ENCODE data around the gene CLTB. TPM values are rescaled to one million over a fixed set of nuclear protein-coding genes. Genes with fewer than 3 reads are reported as not detected.

The CLTB gene
- polyA plus RNA-seq, 3 donors: 63.2 to 87.6 (median 75.2) TPM

- H3K9me3 Mint-ChIP-seq: no peaks in the 10 kb centered on the region
- peaks cover 34 to 60% of the 10 kb centered on the region in 2 donors for H3K36me3 Mint-ChIP-seq
- peak overlapping the region; percentile 98 to 100 (median 100) for H3K27ac Mint-ChIP-seq
- no peaks in the 10 kb centered on the region for H3K9me3 ChIP-seq (replicated peaks in 1 of 2; ENCODE audit: control insufficient read depth in 1 of 2, insufficient read depth in 1 of 2, low read length in 2 of 2)
- peaks cover 23 to 62% of the 10 kb centered on the region in 2 donors for H3K36me3 ChIP-seq (replicated peaks in 1 of 2; ENCODE audit: control insufficient read depth in 1 of 2, insufficient read depth in 2 of 2, low read length in 2 of 2)
- peaks cover 41% of the 10 kb centered on the region for H3K79me2 ChIP-seq (ENCODE audit: insufficient read depth, low read length)
- H3K9ac ChIP-seq (ENCODE audit: insufficient read depth, low read length, poor library complexity, severe bottlenecking): peak overlapping the region; percentile 83
- H3K4me1 Mint-ChIP-seq: peaks cover 47% of the 10 kb centered on the region
- peak in 1 of 3 donors; percentile 20 for DNase-seq
- peaks cover 34 to 45% of the 10 kb centered on the region in 2 donors for H3K4me1 ChIP-seq (ENCODE audit: control insufficient read depth in 1 of 2, insufficient read depth in 2 of 2, low read length in 2 of 2)
- peak overlapping the region; percentile 97 for H3K4me2 ChIP-seq (replicated peaks; ENCODE audit: extremely low read depth, low read length, poor library complexity, severe bottlenecking)
- no peaks in the 10 kb centered on the region for H3K27me3 ChIP-seq (ENCODE audit: control insufficient read depth in 2 of 2, insufficient read depth in 2 of 2, low read length in 2 of 2)
- peak overlapping the region; percentile 93 for H2AFZ ChIP-seq (ENCODE audit: insufficient read depth, low read depth, low read length, poor library complexity, severe bottlenecking)
- H3K4me3 ChIP-seq (replicated peaks in 1 of 3; ENCODE audit: low read depth in 2 of 3, low read length in 3 of 3): peak overlapping the region; percentile 66 to 98 (median 73)
- H3K4me3 Mint-ChIP-seq: peak overlapping the region; percentile 98 to 99
- H3K27me3 Mint-ChIP-seq (ENCODE audit: low read depth in 3 of 3): no peaks in the 10 kb centered on the region
- H3K27ac ChIP-seq (ENCODE audit: low read depth in 1 of 2, low read length in 2 of 2): peak overlapping the region; percentile 95 to 96
- 0% methylated on average over 24 of the region's 41 CpGs for WGBS (ENCODE audit: insufficient coverage)
- TF ChIP-seq CTCF (IDR thresholded peaks at IDR 0.05): no peak
- intact Hi-C loops (cut with micrococcal nuclease): loop anchor here (2.0 to 10.0 kb wide), 4 partner anchors 29 to 147 kb away; partner anchors contain the start of genes FAF2 (in 2 of the 2), RNF44 (in 2 of the 2) and KIAA1191 (in 1 of the 2)
- peaks cover 6% of the 10 kb centered on the region for H4K20me1 ChIP-seq (ENCODE audit: insufficient read depth, low read length)
Measured at GRCh38 chr5:176389135-176390123, 26.9 kb downstream of the CLTB start.

GRCh38 chr5:176388444-176389134, 27.8 kb downstream of the CLTB start, which contains the start of the genes HIGD2A and NOP16:
HIGD2A (plus strand) TSS chr5:176388751; CDS start chr5:176388820, 69 bp downstream.
NOP16 (minus strand) TSS chr5:176388598; CDS start chr5:176388539, 59 bp downstream.
- Histone ChIP-seq H3K4me2 (replicated peaks; ENCODE audit: extremely low read depth, low read length, poor library complexity, severe bottlenecking) (peak within 1 kb of the TSS; percentile 97), H3K9me3 (replicated peaks in 1 of 2; ENCODE audit: control insufficient read depth in 1 of 2, insufficient read depth in 1 of 2, low read length in 2 of 2) (no peaks in the 10 kb centered on the region), H2AFZ (ENCODE audit: insufficient read depth, low read depth, low read length, poor library complexity, severe bottlenecking) (peak within 1 kb of the TSS; percentile 93), H3K36me3 (replicated peaks in 1 of 2; ENCODE audit: control insufficient read depth in 1 of 2, insufficient read depth in 2 of 2, low read length in 2 of 2) (peaks cover 31 to 63% of the 10 kb centered on the region in 2 donors), H4K20me1 (ENCODE audit: insufficient read depth, low read length) (peaks cover 11% of the 10 kb centered on the region), H3K4me3 (replicated peaks in 1 of 3; ENCODE audit: low read depth in 2 of 3, low read length in 3 of 3) (peak within 1 kb of the TSS; percentile 66 to 98 (median 73)), H3K9ac (ENCODE audit: insufficient read depth, low read length, poor library complexity, severe bottlenecking) (peak within 1 kb of the TSS; percentile 83), H3K79me2 (ENCODE audit: insufficient read depth, low read length) (peaks cover 41% of the 10 kb centered on the region), H3K4me1 (ENCODE audit: control insufficient read depth in 1 of 2, insufficient read depth in 2 of 2, low read length in 2 of 2) (peaks cover 34 to 45% of the 10 kb centered on the region in 2 donors), H3K27me3 (ENCODE audit: control insufficient read depth in 2 of 2, insufficient read depth in 2 of 2, low read length in 2 of 2) (no peaks in the 10 kb centered on the region), H3K27ac (ENCODE audit: low read depth in 1 of 2, low read length in 2 of 2) (peak within 1 kb of the TSS; percentile 95 to 96)
- WGBS (ENCODE audit: insufficient coverage): under 1% methylated on average over 38 of the region's 47 CpGs
- Mint-ChIP-seq H3K4me3 (peak within 1 kb of the TSS; percentile 98 to 99), H3K27ac (peak within 1 kb of the TSS; percentile 98 to 100 (median 100)), H3K4me1 (peaks cover 47% of the 10 kb centered on the region), H3K27me3 (ENCODE audit: low read depth in 3 of 3) (peaks cover 0 to 2% (median 0%) of the 10 kb centered on the region in 3 donors), H3K9me3 (no peaks in the 10 kb centered on the region), H3K36me3 (peaks cover 41 to 61% of the 10 kb centered on the region in 2 donors)
- DNase-seq: peak; percentile 97 to 99 (median 98)
- intact Hi-C loops (cut with micrococcal nuclease): loop anchor here (2.0 to 10.0 kb wide), 4 partner anchors 28 to 148 kb away; partner anchors contain the start of genes FAF2 (in 2 of the 2), RNF44 (in 2 of the 2) and KIAA1191 (in 1 of the 2)
- TF ChIP-seq CTCF (IDR thresholded peaks at IDR 0.05): no peak
